Measurements from ENCODE around the gene TASP1.
A peak's percentile ranks its signal among the peaks of the same experiment; 100 is the strongest.

Gene TASP1

GRCh38 chr20:13549451-13549850 is 89.3 kb downstream of the TASP1 start:
- H3K4me3 ChIP-seq (ENCODE audit: low read length) = no peak overlapping the region
- no peak overlapping the region for H2AFZ ChIP-seq (ENCODE audit: low read depth, low read length)
- TF ChIP-seq, protein P1, sequence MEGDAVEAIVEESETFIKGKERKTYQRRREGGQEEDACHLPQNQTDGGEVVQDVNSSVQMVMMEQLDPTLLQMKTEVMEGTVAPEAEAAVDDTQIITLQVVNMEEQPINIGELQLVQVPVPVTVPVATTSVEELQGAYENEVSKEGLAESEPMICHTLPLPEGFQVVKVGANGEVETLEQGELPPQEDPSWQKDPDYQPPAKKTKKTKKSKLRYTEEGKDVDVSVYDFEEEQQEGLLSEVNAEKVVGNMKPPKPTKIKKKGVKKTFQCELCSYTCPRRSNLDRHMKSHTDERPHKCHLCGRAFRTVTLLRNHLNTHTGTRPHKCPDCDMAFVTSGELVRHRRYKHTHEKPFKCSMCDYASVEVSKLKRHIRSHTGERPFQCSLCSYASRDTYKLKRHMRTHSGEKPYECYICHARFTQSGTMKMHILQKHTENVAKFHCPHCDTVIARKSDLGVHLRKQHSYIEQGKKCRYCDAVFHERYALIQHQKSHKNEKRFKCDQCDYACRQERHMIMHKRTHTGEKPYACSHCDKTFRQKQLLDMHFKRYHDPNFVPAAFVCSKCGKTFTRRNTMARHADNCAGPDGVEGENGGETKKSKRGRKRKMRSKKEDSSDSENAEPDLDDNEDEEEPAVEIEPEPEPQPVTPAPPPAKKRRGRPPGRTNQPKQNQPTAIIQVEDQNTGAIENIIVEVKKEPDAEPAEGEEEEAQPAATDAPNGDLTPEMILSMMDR (IDR thresholded peaks at IDR 0.05; ENCODE audit: low read depth, low read length) = no peak
- no peak for TF ChIP-seq EZH2phosphoT487 (IDR thresholded peaks at IDR 0.05; ENCODE audit: low read depth)
- no peaks in the 10 kb centered on the region for H3K9me3 ChIP-seq (ENCODE audit: insufficient read depth, low read length)
- no peak overlapping the region for H3K4me2 ChIP-seq (ENCODE audit: low read length)
- no peaks in the 10 kb centered on the region for H3K27me3 ChIP-seq (ENCODE audit: low read depth, low read length)
- no peak overlapping the region for H3K9ac ChIP-seq (ENCODE audit: low read length)
- H3K79me2 ChIP-seq (ENCODE audit: low read length) = no peaks in the 10 kb centered on the region
- no peaks in the 10 kb centered on the region for H4K20me1 ChIP-seq (ENCODE audit: insufficient read depth, low read length)
- peaks cover 7% of the 10 kb centered on the region for H3K4me1 ChIP-seq (ENCODE audit: low read length)
- no peak overlapping the region for H3K27ac ChIP-seq (ENCODE audit: low read length)
- no peaks in the 10 kb centered on the region for H3K36me3 ChIP-seq (replicated peaks; ENCODE audit: low read depth, low read length)

- Histone ChIP-seq H3K4me1 (ENCODE audit: low read length) (peaks cover 7% of the 10 kb centered on the region), H3K9me3 (ENCODE audit: insufficient read depth, low read length) (no peaks in the 10 kb centered on the region), H4K20me1 (ENCODE audit: insufficient read depth, low read length) (no peaks in the 10 kb centered on the region), H2AFZ (ENCODE audit: low read depth, low read length) (no peak overlapping the region), H3K79me2 (ENCODE audit: low read length) (no peaks in the 10 kb centered on the region), H3K4me3 (ENCODE audit: low read length) (no peak overlapping the region), H3K4me2 (ENCODE audit: low read length) (no peak overlapping the region), H3K27ac (ENCODE audit: low read length) (no peak overlapping the region), H3K27me3 (ENCODE audit: low read depth, low read length) (no peaks in the 10 kb centered on the region), H3K36me3 (replicated peaks; ENCODE audit: low read depth, low read length) (no peaks in the 10 kb centered on the region), H3K9ac (ENCODE audit: low read length) (no peak overlapping the region)
- TF ChIP-seq, protein P1 (IDR thresholded peaks at IDR 0.05; ENCODE audit: low read depth, low read length) = peak; percentile 97
- no peak for TF ChIP-seq EZH2phosphoT487 (IDR thresholded peaks at IDR 0.05; ENCODE audit: low read depth)
These were observed 92.1 kb downstream of the TASP1 start for GRCh38 chr20:13546497-13547131.

DNA sequence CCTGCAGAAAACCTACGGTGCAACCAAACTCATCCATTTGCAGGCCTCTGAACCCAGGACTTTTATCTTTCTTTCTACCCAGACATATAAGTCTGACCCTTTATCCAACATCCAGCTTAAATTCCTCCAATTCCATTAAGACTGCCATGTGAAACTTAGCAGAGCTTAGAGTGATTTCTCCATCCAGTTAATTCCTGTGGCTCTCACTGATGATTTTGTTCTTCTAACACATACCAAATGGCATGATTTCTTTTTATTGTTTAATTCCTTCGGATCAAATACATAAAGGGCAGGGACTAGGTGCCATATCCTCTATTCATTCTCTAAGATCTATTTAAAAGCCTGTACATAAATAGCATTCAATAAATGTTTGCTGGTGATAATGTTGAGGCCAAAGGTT is 92.9 kb downstream of the TASP1 start:
- Histone ChIP-seq H3K27me3 (ENCODE audit: low read depth, low read length) (no peaks in the 10 kb centered on the region), H3K9ac (ENCODE audit: low read length) (no peak overlapping the region), H3K27ac (ENCODE audit: low read length) (no peak overlapping the region), H3K9me3 (ENCODE audit: insufficient read depth, low read length) (no peaks in the 10 kb centered on the region), H2AFZ (ENCODE audit: low read depth, low read length) (no peak overlapping the region), H3K36me3 (replicated peaks; ENCODE audit: low read depth, low read length) (no peaks in the 10 kb centered on the region), H4K20me1 (ENCODE audit: insufficient read depth, low read length) (no peaks in the 10 kb centered on the region), H3K4me1 (ENCODE audit: low read length) (peaks cover 7% of the 10 kb centered on the region), H3K4me2 (ENCODE audit: low read length) (no peak overlapping the region), H3K4me3 (ENCODE audit: low read length) (no peak overlapping the region), H3K79me2 (ENCODE audit: low read length) (no peaks in the 10 kb centered on the region)
- TF ChIP-seq EZH2phosphoT487 (IDR thresholded peaks at IDR 0.05; ENCODE audit: low read depth) = no peak
- TF ChIP-seq, protein P1 (IDR thresholded peaks at IDR 0.05; ENCODE audit: low read depth, low read length) = no peak

- no peaks in the 10 kb centered on the region for H3K9me3 ChIP-seq (ENCODE audit: insufficient read depth, low read length)
- no peak overlapping the region for H3K4me3 ChIP-seq (ENCODE audit: low read length)
- no peak for TF ChIP-seq EZH2phosphoT487 (IDR thresholded peaks at IDR 0.05; ENCODE audit: low read depth)
- TF ChIP-seq, protein P1 (IDR thresholded peaks at IDR 0.05; ENCODE audit: low read depth, low read length) = no peak
- H2AFZ ChIP-seq (ENCODE audit: low read depth, low read length) = no peak overlapping the region
- H3K9ac ChIP-seq (ENCODE audit: low read length) = no peak overlapping the region
- no peaks in the 10 kb centered on the region for H3K27me3 ChIP-seq (ENCODE audit: low read depth, low read length)
- H3K4me1 ChIP-seq (ENCODE audit: low read length) = peaks cover 7% of the 10 kb centered on the region
- no peak overlapping the region for H3K27ac ChIP-seq (ENCODE audit: low read length)
- H3K36me3 ChIP-seq (replicated peaks; ENCODE audit: low read depth, low read length) = no peaks in the 10 kb centered on the region
- H3K4me2 ChIP-seq (ENCODE audit: low read length) = no peak overlapping the region
- H3K79me2 ChIP-seq (ENCODE audit: low read length) = no peaks in the 10 kb centered on the region
- no peaks in the 10 kb centered on the region; the same call in 1 of the 2 replicates for H4K20me1 ChIP-seq (ENCODE audit: insufficient read depth, low read length)
These were observed 94.9 kb downstream of the TASP1 start for GRCh38 chr20:13543783-13544182.

Data from OCI-LY3 (cell line).